Ascending aorta (tissue), 1 donor: ENCODE results near the gene RAD54L. TPM values are rescaled to one million over a fixed set of nuclear protein-coding genes. Genes with fewer than 3 reads are reported as not detected.

Source experiments
- total RNA-seq: library from RNA; depleted of rRNA; stranded (reverse); fragments of >200 nt; gene quantifications from one replicate; pipeline ENCODE4 v1.1.0, GENCODE V29; 2016

Gene RAD54L
- total RNA-seq, 1 donor from 2014 or later: not detected

Other genes with a start within 250 kb of the RAD54L start
- 33.1 TPM for gene PIK3R3, start 115.1 kb upstream of the RAD54L start, total RNA-seq
- 8.9 TPM for gene TSPAN1, start 72.7 kb upstream of the RAD54L start, total RNA-seq
- not detected for gene P3R3URF, start 71.3 kb upstream of the RAD54L start, total RNA-seq
- gene POMGNT1, start 49.3 kb upstream of the RAD54L start, total RNA-seq: 122 TPM
- 7.2 TPM for gene LURAP1, start 44.4 kb upstream of the RAD54L start, total RNA-seq
- 102 TPM for gene LRRC41, start 55.9 kb downstream of the RAD54L start, total RNA-seq
- gene UQCRH, start 55.9 kb downstream of the RAD54L start, total RNA-seq: 120 TPM
- 6.1 TPM for gene NSUN4, start 93.0 kb downstream of the RAD54L start, total RNA-seq
- 6.0 TPM for gene FAAH, start 146.6 kb downstream of the RAD54L start, total RNA-seq
- not detected for gene DMBX1, start 242.1 kb downstream of the RAD54L start, total RNA-seq